Astrocyte of the spinal cord (primary cell): ENCODE data around the gene ATPAF1.
A peak's percentile ranks its signal among the peaks of the same experiment; 100 is the strongest.

Experiments used
- DNase-seq: peaks from one replicate; pipeline ENCODE4 v3.0.0; 2011; ENCODE audit warnings: low read depth, low spot score
- H3K4me3 ChIP-seq: 2 replicates; pipeline ENCODE4 v1.5.1; 2011; ENCODE audit warnings: low read depth, mild to moderate bottlenecking, low read length, moderate library complexity
- CTCF ChIP-seq: IDR thresholded peaks from 2 replicates; pipeline ENCODE4 v1.5.1; 2012; ENCODE audit warnings: low read depth, mild to moderate bottlenecking, low read length, inconsistent platforms
- in situ Hi-C: cut with HindIII; loops from 2 replicates; pipeline ENCODE4 v1.10.0; 2017; ENCODE audit warnings: low sequenced_read_pairs

ATPAF1 gene

DNA sequence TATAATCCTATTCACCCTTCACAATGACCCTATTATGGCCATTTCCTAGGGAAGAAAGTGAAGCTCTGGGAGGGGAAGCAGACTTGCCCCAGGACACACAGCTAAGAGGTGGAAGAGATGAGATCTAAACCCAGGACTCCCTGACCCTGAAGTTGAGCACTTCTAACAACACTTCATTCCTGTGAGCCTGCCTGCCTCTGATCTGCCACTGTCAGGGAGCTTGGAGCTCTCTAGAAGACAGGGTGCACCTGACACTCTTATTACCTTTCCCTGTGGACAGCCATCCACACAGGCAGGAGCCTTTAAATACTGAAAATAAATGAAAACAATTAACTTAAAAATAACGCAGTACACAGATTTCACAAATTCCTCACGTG is 64.7 kb downstream of the ATPAF1 start:
- DNase-seq: no peak
- in situ Hi-C loops: no loop called here
- TF ChIP-seq CTCF: no peak
- H3K4me3 ChIP-seq: peak overlapping the region; percentile 96

- no peak for TF ChIP-seq CTCF
- DNase-seq: no peak
- H3K4me3 ChIP-seq: no peak overlapping the region
- in situ Hi-C loops: no loop called here
Observed at GRCh38 chr1:46601257-46602007, 66.7 kb downstream of the ATPAF1 start.

DNA sequence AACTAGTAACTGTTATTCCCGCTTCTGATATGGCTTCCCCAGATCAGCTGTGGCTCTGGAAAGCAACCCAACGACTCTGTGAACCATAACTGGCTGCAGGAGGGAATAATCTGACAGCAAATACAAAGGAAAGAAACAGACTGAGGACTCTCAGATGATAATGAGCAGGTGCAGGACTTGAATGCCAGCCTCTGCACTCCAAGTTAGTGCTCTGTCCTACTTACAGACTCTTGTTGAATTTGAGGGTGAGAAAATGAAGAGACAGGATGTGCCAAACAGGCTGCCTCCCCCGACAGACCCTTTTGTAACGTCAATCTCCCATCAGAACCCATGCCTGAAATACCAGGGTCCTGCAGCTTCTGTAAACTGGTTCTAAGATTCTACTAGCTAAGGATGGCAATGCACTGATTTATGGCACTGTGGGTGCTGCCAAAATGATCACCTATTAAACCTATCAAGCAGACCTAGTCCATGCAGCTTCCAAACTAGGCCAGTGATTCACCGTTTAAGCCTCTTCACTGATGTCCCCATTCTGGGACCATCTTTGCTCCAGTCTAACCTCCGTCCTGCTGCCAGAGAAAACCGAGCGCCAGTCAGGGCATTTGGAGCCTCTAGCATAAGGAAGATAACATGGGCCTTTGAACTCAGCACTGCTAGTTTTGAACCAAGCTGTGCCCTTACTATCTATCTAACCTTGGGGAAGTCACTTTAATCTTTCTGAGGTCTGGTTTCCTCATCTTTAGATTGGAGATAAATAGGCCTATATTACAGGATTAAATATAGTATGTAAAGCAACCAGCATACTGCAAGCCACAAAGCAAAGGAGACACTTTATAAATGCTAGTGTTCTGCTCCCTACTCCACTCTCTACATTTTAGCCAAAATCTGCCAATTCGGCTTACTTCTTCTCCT is 68.8 kb downstream of the ATPAF1 start:
- DNase-seq: no peak
- TF ChIP-seq CTCF: no peak
- no peak overlapping the region for H3K4me3 ChIP-seq
- in situ Hi-C loops: no loop called here

- in situ Hi-C loops: no loop called here
- DNase-seq: no peak
- TF ChIP-seq CTCF: no peak
- no peak overlapping the region for H3K4me3 ChIP-seq
Observed at GRCh38 chr1:46596846-46597245, 71.3 kb downstream of the ATPAF1 start.

- no peak for DNase-seq
- TF ChIP-seq CTCF: no peak
- in situ Hi-C loops: no loop called here
- H3K4me3 ChIP-seq: no peak overlapping the region
Observed at GRCh38 chr1:46596036-46596435, 72.1 kb downstream of the ATPAF1 start.

GRCh38 chr1:46595127-46595526 is 73.0 kb downstream of the ATPAF1 start:
- no peak for TF ChIP-seq CTCF
- H3K4me3 ChIP-seq: no peak overlapping the region
- DNase-seq: no peak
- in situ Hi-C loops: no loop called here
